ENCODE measurements around the gene C2.

Gene C2

DNA sequence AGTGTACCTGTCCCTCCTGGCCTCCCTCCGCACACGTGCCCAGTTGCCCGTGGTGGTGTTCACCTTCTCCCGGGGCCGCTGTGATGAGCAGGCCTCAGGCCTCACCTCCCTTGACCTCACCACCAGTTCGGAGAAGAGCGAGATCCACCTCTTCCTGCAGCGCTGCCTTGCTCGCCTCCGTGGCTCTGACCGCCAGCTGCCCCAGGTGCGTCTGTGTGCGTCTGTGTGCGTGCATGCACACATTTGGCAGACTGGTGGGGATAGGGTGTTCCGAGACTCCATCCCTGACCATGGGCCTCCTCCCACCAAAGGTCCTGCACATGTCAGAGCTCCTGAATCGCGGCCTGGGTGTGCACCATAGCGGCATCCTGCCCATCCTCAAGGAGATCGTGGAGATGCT lies 36.4 kb downstream of the C2 start:
- H3K36me3 ChIP-seq, result peaks cover 47% of the 10 kb centered on the region
- TF ChIP-seq, protein P1, sequence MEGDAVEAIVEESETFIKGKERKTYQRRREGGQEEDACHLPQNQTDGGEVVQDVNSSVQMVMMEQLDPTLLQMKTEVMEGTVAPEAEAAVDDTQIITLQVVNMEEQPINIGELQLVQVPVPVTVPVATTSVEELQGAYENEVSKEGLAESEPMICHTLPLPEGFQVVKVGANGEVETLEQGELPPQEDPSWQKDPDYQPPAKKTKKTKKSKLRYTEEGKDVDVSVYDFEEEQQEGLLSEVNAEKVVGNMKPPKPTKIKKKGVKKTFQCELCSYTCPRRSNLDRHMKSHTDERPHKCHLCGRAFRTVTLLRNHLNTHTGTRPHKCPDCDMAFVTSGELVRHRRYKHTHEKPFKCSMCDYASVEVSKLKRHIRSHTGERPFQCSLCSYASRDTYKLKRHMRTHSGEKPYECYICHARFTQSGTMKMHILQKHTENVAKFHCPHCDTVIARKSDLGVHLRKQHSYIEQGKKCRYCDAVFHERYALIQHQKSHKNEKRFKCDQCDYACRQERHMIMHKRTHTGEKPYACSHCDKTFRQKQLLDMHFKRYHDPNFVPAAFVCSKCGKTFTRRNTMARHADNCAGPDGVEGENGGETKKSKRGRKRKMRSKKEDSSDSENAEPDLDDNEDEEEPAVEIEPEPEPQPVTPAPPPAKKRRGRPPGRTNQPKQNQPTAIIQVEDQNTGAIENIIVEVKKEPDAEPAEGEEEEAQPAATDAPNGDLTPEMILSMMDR (IDR thresholded peaks at IDR 0.05; ENCODE audit: low read depth, low read length), result no peak
- DNase-seq, result no peak

DNA sequence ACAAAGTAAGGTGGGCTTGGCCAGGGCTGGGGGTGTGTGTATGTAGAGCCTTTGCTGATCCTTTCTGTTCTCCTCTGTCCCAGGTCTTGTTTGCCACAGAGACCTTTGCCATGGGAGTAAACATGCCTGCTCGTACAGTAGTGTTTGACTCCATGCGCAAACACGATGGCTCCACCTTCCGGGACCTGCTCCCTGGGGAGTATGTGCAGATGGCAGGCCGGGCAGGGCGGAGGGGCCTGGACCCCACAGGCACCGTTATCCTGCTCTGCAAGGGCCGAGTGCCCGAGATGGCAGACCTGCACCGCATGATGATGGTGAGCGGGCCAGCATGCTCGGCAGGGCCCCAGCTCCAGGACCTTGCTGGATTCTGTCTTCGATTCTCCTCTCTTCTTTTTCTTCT lies 38.2 kb downstream of the C2 start:
- TF ChIP-seq, protein P1 (IDR thresholded peaks at IDR 0.05; ENCODE audit: low read depth, low read length), result no peak
- Histone ChIP-seq H3K36me3 (peaks cover 57% of the 10 kb centered on the region), H3K4me1 (no peaks in the 10 kb centered on the region), H3K27me3 (no peaks in the 10 kb centered on the region), H3K4me3 (ENCODE audit: low read depth, low read length) (no peak overlapping the region), H3K9me3 (no peaks in the 10 kb centered on the region)
- no peak for DNase-seq

More for the DNA sequence above, 36.4 kb downstream of the C2 start:
- Histone ChIP-seq H3K27me3 (no peaks in the 10 kb centered on the region), H3K4me1 (no peaks in the 10 kb centered on the region), H3K4me3 (ENCODE audit: low read depth, low read length) (no peak overlapping the region), H3K9me3 (no peaks in the 10 kb centered on the region)

DNA sequence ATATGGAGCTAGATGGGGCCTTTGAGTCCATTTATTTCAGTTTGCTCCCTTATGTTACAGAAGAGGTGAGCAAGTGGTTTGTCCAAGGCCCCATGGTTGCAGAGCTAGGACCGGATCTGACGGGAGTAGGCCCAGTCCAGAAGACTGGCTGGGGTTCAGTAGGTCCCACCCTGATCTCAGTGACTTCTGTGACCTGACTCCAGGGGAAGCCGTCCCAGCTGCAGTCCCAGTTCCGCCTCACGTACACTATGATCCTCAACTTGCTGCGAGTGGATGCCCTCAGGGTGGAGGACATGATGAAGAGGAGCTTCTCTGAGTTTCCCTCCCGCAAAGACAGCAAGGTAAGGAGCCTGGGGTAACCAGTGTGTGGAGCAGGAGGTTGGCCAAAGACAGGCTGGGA lies 39.0 kb downstream of the C2 start:
- Histone ChIP-seq H3K4me3 (ENCODE audit: low read depth, low read length) (no peak overlapping the region), H3K36me3 (peaks cover 51% of the 10 kb centered on the region), H3K27me3 (no peaks in the 10 kb centered on the region), H3K9me3 (no peaks in the 10 kb centered on the region), H3K4me1 (no peaks in the 10 kb centered on the region)
- TF ChIP-seq, protein P1 (IDR thresholded peaks at IDR 0.05; ENCODE audit: low read depth, low read length), result no peak
- DNase-seq, result no peak

DNA sequence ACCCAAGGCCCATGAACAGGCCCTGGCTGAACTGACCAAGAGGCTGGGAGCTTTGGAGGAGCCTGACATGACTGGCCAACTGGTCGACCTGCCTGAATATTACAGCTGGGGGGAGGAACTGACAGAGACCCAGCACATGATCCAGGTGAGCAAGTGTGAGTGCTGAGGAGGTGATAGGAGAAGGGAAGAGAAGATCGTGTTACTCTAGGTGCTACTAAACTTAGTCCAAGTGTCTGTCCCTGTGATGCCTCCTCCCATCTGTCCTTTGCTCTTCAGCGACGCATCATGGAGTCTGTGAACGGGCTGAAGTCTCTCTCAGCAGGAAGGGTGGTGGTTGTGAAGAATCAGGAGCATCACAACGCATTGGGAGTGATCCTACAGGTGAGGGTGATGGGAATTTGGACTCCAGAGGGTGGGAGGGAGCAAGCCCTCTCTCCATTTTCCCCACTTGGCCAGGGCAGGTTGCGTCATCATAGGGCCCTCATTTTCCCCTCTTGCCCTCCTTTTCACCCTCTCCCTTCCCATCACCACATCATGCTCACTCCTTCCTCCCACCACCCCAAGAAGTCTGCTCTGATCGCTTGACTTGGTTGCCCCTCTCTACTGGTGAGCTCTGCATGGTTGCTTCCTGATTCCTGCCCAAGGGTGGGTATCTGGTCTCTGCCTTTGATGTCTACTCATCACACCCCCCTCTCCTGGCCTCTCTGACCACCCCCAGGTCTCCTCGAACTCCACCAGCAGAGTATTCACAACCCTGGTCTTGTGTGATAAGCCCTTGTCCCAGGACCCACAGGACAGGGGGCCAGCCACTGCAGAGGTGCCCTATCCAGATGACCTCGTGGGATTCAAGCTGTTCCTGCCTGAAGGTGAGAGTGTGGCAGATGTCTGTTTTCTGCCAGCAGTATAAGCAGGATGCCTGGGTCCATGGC lies 39.7 kb downstream of the C2 start:
- no peaks in the 10 kb centered on the region for H3K9me3 ChIP-seq
- H3K36me3 ChIP-seq, result peaks cover 49% of the 10 kb centered on the region
- no peak for DNase-seq
- no peaks in the 10 kb centered on the region for H3K27me3 ChIP-seq
- TF ChIP-seq, protein P1 (IDR thresholded peaks at IDR 0.05; ENCODE audit: low read depth, low read length), result no peak
- no peak overlapping the region for H3K4me3 ChIP-seq (ENCODE audit: low read depth, low read length)
- no peaks in the 10 kb centered on the region for H3K4me1 ChIP-seq

DNA sequence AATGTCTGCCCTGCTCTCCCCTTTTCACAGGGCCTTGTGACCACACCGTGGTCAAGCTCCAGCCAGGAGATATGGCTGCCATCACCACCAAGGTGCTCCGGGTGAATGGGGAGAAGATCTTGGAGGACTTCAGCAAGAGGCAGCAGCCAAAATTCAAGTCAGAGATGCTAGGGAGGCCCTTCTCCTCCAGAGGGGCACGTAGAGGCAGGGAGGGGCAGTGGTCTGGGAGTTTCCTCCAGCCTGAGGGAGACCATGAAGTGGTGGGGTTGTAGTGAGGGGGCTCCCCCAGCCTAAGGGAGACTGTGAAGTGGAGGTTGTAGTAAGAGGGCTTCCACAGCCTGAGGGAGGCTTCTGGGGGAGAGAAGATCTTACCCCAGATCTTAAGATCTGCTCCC lies 40.4 kb downstream of the C2 start:
- H3K4me3 ChIP-seq (ENCODE audit: low read depth, low read length), result no peak overlapping the region
- DNase-seq, result no peak
- no peaks in the 10 kb centered on the region for H3K4me1 ChIP-seq
- TF ChIP-seq, protein P1 (IDR thresholded peaks at IDR 0.05; ENCODE audit: low read depth, low read length), result no peak
- no peaks in the 10 kb centered on the region for H3K27me3 ChIP-seq
- no peaks in the 10 kb centered on the region for H3K9me3 ChIP-seq
- H3K36me3 ChIP-seq, result peaks cover 49% of the 10 kb centered on the region

DNA sequence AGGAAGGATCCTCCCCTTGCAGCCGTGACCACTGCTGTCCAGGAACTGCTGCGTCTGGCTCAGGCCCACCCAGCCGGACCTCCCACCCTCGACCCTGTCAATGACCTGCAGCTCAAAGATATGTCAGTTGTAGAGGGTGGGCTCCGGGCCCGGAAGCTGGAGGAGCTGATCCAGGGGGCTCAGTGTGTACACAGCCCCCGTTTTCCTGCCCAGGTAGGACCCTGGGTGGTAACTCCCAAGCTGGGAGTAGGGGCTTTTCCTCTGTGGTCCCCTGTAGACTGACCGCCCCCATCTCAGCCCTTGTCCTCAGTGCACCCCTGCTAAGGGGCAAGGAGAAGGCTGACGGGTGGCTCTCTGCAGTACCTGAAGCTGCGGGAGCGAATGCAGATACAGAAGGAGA lies 40.8 kb downstream of the C2 start:
- DNase-seq, result no peak
- H3K9me3 ChIP-seq, result no peaks in the 10 kb centered on the region
- peaks cover 49% of the 10 kb centered on the region for H3K36me3 ChIP-seq
- H3K27me3 ChIP-seq, result no peaks in the 10 kb centered on the region
- no peak overlapping the region for H3K4me3 ChIP-seq (ENCODE audit: low read depth, low read length)
- no peaks in the 10 kb centered on the region for H3K4me1 ChIP-seq
- TF ChIP-seq, protein P1 (IDR thresholded peaks at IDR 0.05; ENCODE audit: low read depth, low read length), result no peak
